ENCODE data around the gene SCP2.

The SCP2 gene

DNA sequence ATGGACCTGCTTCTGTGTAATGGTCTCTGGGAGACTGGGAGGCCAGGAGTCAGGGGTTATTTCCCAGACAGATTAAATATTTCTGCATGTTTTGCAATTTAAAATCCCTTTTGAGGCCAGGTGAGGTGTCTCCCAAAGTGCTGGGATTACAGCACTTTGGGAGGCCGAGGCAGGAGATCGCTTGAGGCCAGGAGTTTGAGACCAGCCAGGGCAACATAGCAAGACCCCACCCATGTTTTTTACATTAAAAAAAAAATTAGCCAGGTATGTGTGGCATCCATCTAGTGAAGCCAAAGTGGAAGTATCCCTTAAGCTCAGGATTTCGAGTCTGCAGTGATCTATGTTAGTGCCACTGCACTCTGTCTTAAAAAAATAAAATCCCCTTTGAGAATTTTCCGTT, 39.6 kb upstream of the SCP2 start:
- TF ChIP-seq EZH2phosphoT487 (conservative IDR thresholded peaks at IDR 0.05; ENCODE audit: low read length), result no peak
- TF ChIP-seq, protein P1, sequence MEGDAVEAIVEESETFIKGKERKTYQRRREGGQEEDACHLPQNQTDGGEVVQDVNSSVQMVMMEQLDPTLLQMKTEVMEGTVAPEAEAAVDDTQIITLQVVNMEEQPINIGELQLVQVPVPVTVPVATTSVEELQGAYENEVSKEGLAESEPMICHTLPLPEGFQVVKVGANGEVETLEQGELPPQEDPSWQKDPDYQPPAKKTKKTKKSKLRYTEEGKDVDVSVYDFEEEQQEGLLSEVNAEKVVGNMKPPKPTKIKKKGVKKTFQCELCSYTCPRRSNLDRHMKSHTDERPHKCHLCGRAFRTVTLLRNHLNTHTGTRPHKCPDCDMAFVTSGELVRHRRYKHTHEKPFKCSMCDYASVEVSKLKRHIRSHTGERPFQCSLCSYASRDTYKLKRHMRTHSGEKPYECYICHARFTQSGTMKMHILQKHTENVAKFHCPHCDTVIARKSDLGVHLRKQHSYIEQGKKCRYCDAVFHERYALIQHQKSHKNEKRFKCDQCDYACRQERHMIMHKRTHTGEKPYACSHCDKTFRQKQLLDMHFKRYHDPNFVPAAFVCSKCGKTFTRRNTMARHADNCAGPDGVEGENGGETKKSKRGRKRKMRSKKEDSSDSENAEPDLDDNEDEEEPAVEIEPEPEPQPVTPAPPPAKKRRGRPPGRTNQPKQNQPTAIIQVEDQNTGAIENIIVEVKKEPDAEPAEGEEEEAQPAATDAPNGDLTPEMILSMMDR (IDR thresholded peaks at IDR 0.05; ENCODE audit: insufficient read depth, low read length, poor library complexity, severe bottlenecking), result no peak

DNA sequence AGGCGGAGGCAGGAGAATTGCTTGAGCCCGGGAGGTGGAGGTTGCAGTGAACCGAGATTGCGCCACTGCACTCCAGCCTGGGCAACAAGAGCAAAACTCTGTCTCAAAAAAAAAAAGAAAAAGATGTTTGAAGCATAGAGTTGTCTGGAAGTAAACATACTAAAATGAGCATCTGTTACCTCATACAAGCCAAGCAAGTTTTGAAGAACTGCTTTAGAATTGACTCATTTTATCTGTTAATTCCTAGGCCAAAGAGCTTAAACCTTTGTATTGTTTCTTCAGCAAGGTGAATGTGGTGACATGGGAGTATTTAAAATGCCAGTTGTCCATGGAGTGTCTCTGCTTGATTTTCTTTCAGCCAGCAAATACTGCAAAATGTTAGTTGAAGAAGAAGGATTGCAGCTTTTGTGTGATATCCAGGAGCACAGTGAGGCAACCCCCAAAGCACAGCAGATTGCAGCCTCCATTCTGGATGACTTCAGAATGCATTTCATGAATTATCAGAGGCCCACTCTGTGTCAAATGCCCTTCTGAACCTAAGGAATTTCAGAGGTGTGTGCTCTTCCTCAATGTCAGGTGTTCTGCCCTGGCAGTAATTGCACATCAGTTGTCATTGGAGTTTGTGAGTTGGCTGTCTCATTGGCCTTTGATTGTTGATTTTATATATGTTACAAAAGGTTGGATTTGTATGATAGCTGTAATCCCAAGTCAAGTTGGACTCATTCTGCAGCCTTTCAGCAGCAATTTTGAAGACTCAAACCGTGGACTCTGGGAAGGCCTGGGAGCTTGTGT, 34.5 kb upstream of the SCP2 start:
- no peak for TF ChIP-seq EZH2phosphoT487 (conservative IDR thresholded peaks at IDR 0.05; ENCODE audit: low read length)
- TF ChIP-seq, protein P1 (IDR thresholded peaks at IDR 0.05; ENCODE audit: insufficient read depth, low read length, poor library complexity, severe bottlenecking), result no peak

More for the DNA sequence above, 39.6 kb upstream of the SCP2 start:
- H3K27ac ChIP-seq (ENCODE audit: low read depth, low read length), result no peak overlapping the region
- H3K9ac ChIP-seq (ENCODE audit: low read length), result no peak overlapping the region
- no peaks in the 10 kb centered on the region for H3K9me2 ChIP-seq (replicated peaks; ENCODE audit: insufficient read depth, low read length)
- no peak overlapping the region for H3K4me3 ChIP-seq (ENCODE audit: insufficient read depth, low read length, poor library complexity, severe bottlenecking)
- H3K9me3 ChIP-seq (ENCODE audit: insufficient read depth, low read length), result no peaks in the 10 kb centered on the region
- no peaks in the 10 kb centered on the region for H3F3A ChIP-seq (ENCODE audit: insufficient read depth)
- no peak overlapping the region for H3K4me2 ChIP-seq (ENCODE audit: low read depth, low read length, poor library complexity, severe bottlenecking)
- H3K27me3 ChIP-seq (ENCODE audit: low read length), result no peaks in the 10 kb centered on the region
- H2AFZ ChIP-seq (ENCODE audit: low read depth, low read length, severe bottlenecking), result no peak overlapping the region
- peaks cover 5% of the 10 kb centered on the region; the same call in 1 of the 2 replicates for H3K36me3 ChIP-seq (ENCODE audit: low read length)
- no peaks in the 10 kb centered on the region for H4K20me1 ChIP-seq (ENCODE audit: low read depth, low read length)
- H3K79me2 ChIP-seq (ENCODE audit: insufficient read depth, low read length), result no peaks in the 10 kb centered on the region

DNA sequence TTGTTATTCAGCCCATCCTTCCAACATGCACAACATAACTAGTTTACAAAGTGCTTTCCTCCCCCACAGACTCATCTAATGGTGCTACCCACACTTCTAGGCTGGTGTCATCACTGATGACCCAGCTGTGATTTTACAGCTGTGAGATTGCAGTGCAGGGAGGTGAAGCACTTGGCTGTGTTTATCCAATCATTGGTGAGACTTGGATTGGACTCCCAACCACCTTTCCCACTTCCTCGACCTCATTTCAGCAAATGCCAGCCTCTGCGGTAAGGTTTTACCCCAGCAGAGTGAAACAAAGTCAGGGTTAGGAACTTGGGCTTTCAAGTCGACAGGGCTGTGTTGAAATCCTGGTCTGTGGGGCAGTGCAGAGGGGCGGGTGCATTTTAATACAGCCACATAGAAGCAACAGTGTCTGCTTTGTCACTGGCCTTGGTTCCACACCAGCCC, 27.6 kb upstream of the SCP2 start:
- Histone ChIP-seq H3K4me2 (ENCODE audit: low read depth, low read length, poor library complexity, severe bottlenecking) (no peak overlapping the region), H3F3A (ENCODE audit: insufficient read depth) (no peaks in the 10 kb centered on the region), H3K36me3 (ENCODE audit: low read length) (peaks cover 4% of the 10 kb centered on the region; the same call in 1 of the 2 replicates), H3K4me3 (ENCODE audit: insufficient read depth, low read length, poor library complexity, severe bottlenecking) (no peak overlapping the region), H3K79me2 (ENCODE audit: insufficient read depth, low read length) (no peaks in the 10 kb centered on the region), H4K20me1 (ENCODE audit: low read depth, low read length) (no peaks in the 10 kb centered on the region), H3K9me2 (replicated peaks; ENCODE audit: insufficient read depth, low read length) (no peaks in the 10 kb centered on the region), H3K27ac (ENCODE audit: low read depth, low read length) (no peak overlapping the region), H3K27me3 (ENCODE audit: low read length) (no peaks in the 10 kb centered on the region), H2AFZ (ENCODE audit: low read depth, low read length, severe bottlenecking) (no peak overlapping the region), H3K9ac (ENCODE audit: low read length) (no peak overlapping the region), H3K9me3 (ENCODE audit: insufficient read depth, low read length) (no peaks in the 10 kb centered on the region)
- no peak for TF ChIP-seq EZH2phosphoT487 (conservative IDR thresholded peaks at IDR 0.05; ENCODE audit: low read length)
- TF ChIP-seq, protein P1 (IDR thresholded peaks at IDR 0.05; ENCODE audit: insufficient read depth, low read length, poor library complexity, severe bottlenecking), result no peak

More for the DNA sequence above, 34.5 kb upstream of the SCP2 start:
- Histone ChIP-seq H3K4me2 (ENCODE audit: low read depth, low read length, poor library complexity, severe bottlenecking) (no peak overlapping the region), H3K9me2 (replicated peaks; ENCODE audit: insufficient read depth, low read length) (no peaks in the 10 kb centered on the region), H3K4me3 (ENCODE audit: insufficient read depth, low read length, poor library complexity, severe bottlenecking) (no peak overlapping the region), H3K9me3 (ENCODE audit: insufficient read depth, low read length) (no peaks in the 10 kb centered on the region), H2AFZ (ENCODE audit: low read depth, low read length, severe bottlenecking) (no peak overlapping the region), H3K36me3 (ENCODE audit: low read length) (no peaks in the 10 kb centered on the region), H3K27me3 (ENCODE audit: low read length) (no peaks in the 10 kb centered on the region), H3K27ac (ENCODE audit: low read depth, low read length) (no peak overlapping the region), H3K9ac (ENCODE audit: low read length) (no peak overlapping the region), H3K79me2 (ENCODE audit: insufficient read depth, low read length) (no peaks in the 10 kb centered on the region), H3F3A (ENCODE audit: insufficient read depth) (no peaks in the 10 kb centered on the region), H4K20me1 (ENCODE audit: low read depth, low read length) (no peaks in the 10 kb centered on the region)
